ENCODE measurements around the gene SLC9A1. TPM values are rescaled to one million over a fixed set of nuclear protein-coding genes. Genes with fewer than 3 reads are reported as not detected.
"Not testable (repeated sequence)": the region's sequence is repeated elsewhere in the genome, so short reads cannot be mapped to it uniquely, and the experiment has no call there.

SLC9A1 gene
- total RNA-seq, 1 experiment from 2014 or later: 4.2 TPM

- in situ Hi-C loops (cut with HindIII; ENCODE audit: low sequenced_read_pairs): loop anchor here (5.0 kb wide), 1 partner anchor 95 kb away; no protein-coding TSS in a partner anchor
- no peak for DNase-seq (ENCODE audit: low spot score)
These were observed 17.3 kb downstream of the SLC9A1 start for GRCh38 chr1:27137544-27138075.

- peak; percentile 71 for DNase-seq (ENCODE audit: low spot score)
- in situ Hi-C loops (cut with HindIII; ENCODE audit: low sequenced_read_pairs): loop anchor here (5.0 kb wide), 1 partner anchor 95 kb away; no protein-coding TSS in a partner anchor
These were observed 17.9 kb downstream of the SLC9A1 start for GRCh38 chr1:27136998-27137542.

DNA sequence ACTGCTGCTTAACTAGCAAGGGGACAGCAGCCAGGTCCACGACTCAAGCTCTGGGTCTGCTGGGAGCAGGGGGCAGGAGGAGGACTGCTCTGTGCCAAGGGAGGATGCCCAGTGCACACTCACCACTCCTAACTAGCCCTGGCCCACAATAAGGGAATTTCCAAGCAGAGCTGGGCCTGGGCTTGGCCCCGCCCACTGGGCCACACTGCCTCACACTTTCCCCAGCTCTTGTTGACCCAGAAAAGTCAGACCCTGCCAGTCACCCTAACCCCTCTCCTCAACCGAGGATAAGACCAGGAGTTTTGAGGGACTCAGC, 18.7 kb downstream of the SLC9A1 start:
- in situ Hi-C loops (cut with HindIII; ENCODE audit: low sequenced_read_pairs): loop anchor here (5.0 kb wide), 1 partner anchor 94 kb away; no protein-coding TSS in a partner anchor
- DNase-seq (ENCODE audit: low spot score): no peak

DNA sequence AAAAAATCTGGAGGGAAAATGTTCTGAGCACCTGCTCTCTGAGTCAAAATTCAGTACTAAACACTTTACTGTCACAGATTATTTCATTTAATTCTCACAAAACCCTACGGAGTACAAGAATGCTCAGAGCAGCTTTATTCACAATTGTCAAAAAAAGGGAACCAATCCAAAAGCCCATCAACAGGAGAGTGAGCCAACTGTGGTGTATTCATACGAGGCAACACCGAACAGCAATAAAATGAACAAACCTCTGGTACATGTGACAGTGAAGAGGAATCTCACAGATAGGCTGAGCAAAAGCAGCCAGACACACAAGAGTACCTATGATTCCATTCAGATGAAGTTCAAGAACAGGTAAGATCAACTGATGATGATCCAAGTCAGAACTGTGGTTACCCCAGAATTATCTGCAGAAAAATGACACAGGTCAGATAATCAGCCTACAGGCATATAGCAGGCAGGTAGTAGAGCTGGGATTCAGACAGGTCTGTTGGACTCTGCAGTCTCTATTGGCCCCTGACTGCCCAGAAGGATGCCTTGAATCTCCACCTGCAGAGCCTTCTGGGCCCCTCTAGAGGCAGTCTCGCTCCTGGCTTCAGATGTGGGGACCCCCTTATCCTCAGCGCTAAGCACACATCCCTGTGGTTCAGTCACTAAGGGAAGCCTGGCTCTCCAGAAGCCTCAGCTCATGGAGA, 19.2 kb downstream of the SLC9A1 start:
- DNase-seq (ENCODE audit: low spot score): no peak
- in situ Hi-C loops (cut with HindIII; ENCODE audit: low sequenced_read_pairs): loop anchor here (5.0 kb wide), 1 partner anchor 93 kb away; no protein-coding TSS in a partner anchor

DNA sequence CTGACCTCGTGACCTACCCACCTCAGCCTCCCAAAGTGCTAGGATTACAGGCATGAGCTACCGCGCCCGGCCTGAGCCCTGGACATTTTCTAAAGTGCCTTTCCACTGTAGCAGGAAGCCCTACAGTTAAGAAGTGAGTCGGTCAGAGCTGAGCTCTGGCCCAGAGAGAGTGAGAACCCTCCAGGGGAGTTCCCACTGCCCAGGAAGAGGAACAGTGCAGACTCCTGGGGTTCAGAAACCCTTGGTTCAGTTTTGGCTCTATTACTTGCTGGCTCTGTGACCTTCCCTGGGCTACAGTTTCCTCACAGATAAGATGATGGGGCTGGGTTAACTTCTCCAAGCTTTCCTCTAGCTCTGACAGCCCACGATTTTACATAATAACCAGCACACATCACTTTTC, 20.9 kb downstream of the SLC9A1 start:
- in situ Hi-C loops (cut with HindIII; ENCODE audit: low sequenced_read_pairs): no loop called here

GRCh38 chr1:27133158-27133557, 21.8 kb downstream of the SLC9A1 start:
- in situ Hi-C loops (cut with HindIII; ENCODE audit: low sequenced_read_pairs): no loop called here
- no peak for DNase-seq (ENCODE audit: low spot score)

More for the DNA sequence above, 20.9 kb downstream of the SLC9A1 start:
- DNase-seq (ENCODE audit: low spot score): no peak

- in situ Hi-C loops (cut with HindIII; ENCODE audit: low sequenced_read_pairs): no loop called here
These were observed 22.3 kb downstream of the SLC9A1 start for GRCh38 chr1:27132624-27133023.

DNA sequence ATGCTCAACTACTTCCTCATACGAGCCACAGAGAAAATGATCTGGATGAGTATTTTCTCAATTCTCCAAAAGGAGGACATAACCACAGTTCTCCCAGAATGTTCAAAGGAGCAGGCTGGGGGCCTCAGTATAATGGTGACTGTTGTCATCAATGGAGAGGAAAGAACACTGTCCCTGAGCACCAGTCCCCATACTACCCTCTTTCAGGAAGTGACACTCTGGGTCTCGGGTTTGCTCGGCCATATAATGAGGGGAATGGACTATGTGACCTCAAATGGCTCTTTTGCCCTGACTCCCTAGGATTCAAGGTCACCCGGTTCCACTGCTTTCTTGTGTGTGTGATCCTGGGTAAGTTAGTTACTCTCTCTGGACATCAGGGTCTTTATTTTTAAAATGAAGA, 22.8 kb downstream of the SLC9A1 start:
- in situ Hi-C loops (cut with HindIII; ENCODE audit: low sequenced_read_pairs): no loop called here
- DNase-seq (ENCODE audit: low spot score): no peak

More at GRCh38 chr1:27132624-27133023, 22.3 kb downstream of the SLC9A1 start:
- no peak for DNase-seq (ENCODE audit: low spot score)

- in situ Hi-C loops (cut with HindIII; ENCODE audit: low sequenced_read_pairs): no loop called here
These were observed 24.1 kb downstream of the SLC9A1 start for GRCh38 chr1:27130798-27131197.

GRCh38 chr1:27129225-27129624, 25.7 kb downstream of the SLC9A1 start:
- DNase-seq (ENCODE audit: low spot score): no peak
- in situ Hi-C loops (cut with HindIII; ENCODE audit: low sequenced_read_pairs): no loop called here

More at GRCh38 chr1:27130798-27131197, 24.1 kb downstream of the SLC9A1 start:
- DNase-seq (ENCODE audit: low spot score): no peak

GRCh38 chr1:27127419-27127818, 27.5 kb downstream of the SLC9A1 start:
- DNase-seq (ENCODE audit: low spot score): no peak
- in situ Hi-C loops (cut with HindIII; ENCODE audit: low sequenced_read_pairs): no loop called here

DNA sequence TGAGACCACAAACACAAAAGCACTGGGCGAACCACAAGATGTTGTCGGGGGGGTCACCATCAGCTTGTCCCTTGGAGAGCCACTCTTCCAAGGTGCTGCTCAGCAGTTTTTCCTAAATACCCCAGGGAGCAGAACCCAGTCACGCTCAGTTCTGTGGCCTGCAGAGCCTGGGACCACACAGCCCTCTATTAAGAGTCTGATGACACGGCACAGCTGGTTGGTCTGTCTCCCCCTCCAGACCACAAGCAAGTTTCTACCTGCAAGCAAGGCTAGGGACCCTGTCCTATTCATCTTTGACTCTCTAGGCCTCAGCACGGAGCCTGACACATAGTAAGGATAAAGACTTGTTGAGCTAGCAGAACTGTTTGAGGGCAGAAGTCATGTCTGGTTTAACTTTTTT, 28.5 kb downstream of the SLC9A1 start:
- DNase-seq (ENCODE audit: low spot score): no peak
- in situ Hi-C loops (cut with HindIII; ENCODE audit: low sequenced_read_pairs): no loop called here

DNA sequence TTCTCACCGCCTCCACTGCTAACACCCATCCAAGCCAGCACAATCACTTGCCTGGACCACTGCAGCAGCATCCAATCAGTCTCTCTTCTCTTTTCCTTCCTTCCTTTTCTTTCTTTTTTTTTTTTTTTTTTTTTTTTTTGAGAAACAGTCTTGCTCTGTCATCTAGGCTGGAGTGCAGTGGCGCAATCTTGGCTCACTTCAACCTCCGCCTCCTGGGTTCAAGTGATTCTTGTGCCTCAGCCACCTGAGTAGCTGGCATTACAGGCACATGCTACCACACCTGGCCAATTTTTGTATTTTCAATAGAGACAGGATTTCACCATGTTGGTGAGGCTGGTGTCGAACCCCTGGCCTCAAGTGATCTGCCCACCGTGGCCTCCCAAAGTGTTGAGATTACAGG, 29.8 kb downstream of the SLC9A1 start:
- in situ Hi-C loops (cut with HindIII; ENCODE audit: low sequenced_read_pairs): not testable (repeated sequence)

DNA sequence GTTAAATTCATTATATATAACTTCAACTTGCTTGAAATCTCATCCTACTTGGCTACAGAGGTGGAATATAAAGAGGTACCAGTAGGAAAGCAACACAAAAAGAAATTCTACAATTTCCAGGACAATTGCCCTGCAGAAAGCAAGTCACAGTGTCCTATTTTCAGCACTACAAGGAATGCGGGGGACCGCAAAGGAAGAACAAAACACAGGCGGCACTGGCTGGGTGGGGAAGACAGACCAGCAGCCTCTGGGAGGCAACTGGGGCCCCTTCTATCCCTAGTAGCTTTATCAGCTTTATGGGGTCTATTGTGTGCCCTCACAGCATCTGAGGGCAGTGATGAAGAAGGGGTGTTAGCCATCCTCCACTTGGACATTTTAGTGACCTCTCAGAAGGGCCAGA, 30.5 kb downstream of the SLC9A1 start:
- in situ Hi-C loops (cut with HindIII; ENCODE audit: low sequenced_read_pairs): no loop called here
- DNase-seq (ENCODE audit: low spot score): no peak

More for the DNA sequence above, 29.8 kb downstream of the SLC9A1 start:
- DNase-seq (ENCODE audit: low spot score): not testable (repeated sequence)

DNA sequence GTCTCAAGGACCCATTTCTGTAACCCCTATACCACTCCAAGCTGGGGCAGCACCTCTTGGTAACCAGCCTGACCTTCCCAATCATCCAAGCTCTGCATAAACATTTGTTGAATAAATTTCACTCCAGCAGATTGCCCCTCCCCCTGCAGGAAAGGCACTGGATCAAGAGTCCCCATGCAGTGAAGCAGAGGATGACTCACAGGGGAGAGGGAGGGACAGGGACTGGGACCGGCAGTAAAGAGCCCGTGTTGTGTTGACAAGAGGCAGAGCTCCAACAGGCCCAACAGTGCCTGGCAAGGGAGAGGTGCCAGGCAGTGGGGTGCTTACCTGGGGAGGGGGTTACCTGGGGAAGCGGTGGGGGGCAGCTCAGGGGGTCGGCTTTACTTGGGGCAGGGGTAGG, 32.3 kb downstream of the SLC9A1 start:
- peak; percentile 69 for DNase-seq (ENCODE audit: low spot score)
- in situ Hi-C loops (cut with HindIII; ENCODE audit: low sequenced_read_pairs): no loop called here

GRCh38 chr1:27120854-27121253, 34.1 kb downstream of the SLC9A1 start:
- DNase-seq (ENCODE audit: low spot score): no peak

DNA sequence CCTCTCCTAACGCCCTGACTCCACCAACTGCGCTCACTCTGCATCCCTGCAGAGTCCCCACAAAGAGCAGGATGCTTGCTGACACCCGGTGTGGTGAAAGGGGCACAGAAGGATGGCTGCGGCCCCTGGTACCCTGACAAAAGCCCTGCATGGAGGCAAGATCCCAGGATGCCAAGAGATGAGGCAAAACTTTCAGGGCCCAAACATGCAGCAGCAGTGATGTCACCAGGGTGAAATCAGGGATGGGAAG, 36.6 kb downstream of the SLC9A1 start:
- no peak for DNase-seq (ENCODE audit: low spot score)
- in situ Hi-C loops (cut with HindIII; ENCODE audit: low sequenced_read_pairs): no loop called here

More at GRCh38 chr1:27120854-27121253, 34.1 kb downstream of the SLC9A1 start:
- in situ Hi-C loops (cut with HindIII; ENCODE audit: low sequenced_read_pairs): no loop called here

- peak; percentile 90 for DNase-seq (ENCODE audit: low spot score)
- in situ Hi-C loops (cut with HindIII; ENCODE audit: low sequenced_read_pairs): no loop called here
These were observed 37.0 kb downstream of the SLC9A1 start for GRCh38 chr1:27117733-27118439.

GRCh38 chr1:27116697-27117096, 38.2 kb downstream of the SLC9A1 start:
- in situ Hi-C loops (cut with HindIII; ENCODE audit: low sequenced_read_pairs): no loop called here
- no peak for DNase-seq (ENCODE audit: low spot score)

GRCh38 chr1:27116232-27116631, 38.7 kb downstream of the SLC9A1 start:
- in situ Hi-C loops (cut with HindIII; ENCODE audit: low sequenced_read_pairs): no loop called here
- DNase-seq (ENCODE audit: low spot score): no peak
